Right kidney (tissue), 9 donors: ENCODE data around the gene PLSCR1.

ENCODE experiments used
- DNase-seq: peaks from one replicate; pipeline ENCODE4 v3.0.0-alpha.2; 2016
- long read RNA-seq, 8 donors: transcript quantifications; one replicate each; lab custom pipeline, GENCODE V29; 2026

The PLSCR1 gene
- long read RNA-seq, donor 1, transcript PLSCR1-201 (9 exons, 2,233 nt): major isoform, 14 of 40 reads
- long read RNA-seq, donor 1, partial matches to known transcripts: 21 of 40 reads
- long read RNA-seq, donor 1, other reads (novel, unspliced or antisense): 0 of 40 reads
- long read RNA-seq, donor 2, transcript PLSCR1-201 (9 exons, 2,233 nt): major isoform, 8 of 13 reads
- long read RNA-seq, donor 2, partial matches to known transcripts: 0 of 13 reads
- long read RNA-seq, donor 2, other reads (novel, unspliced or antisense): 0 of 13 reads
- long read RNA-seq, donor 3, transcript PLSCR1-201 (9 exons, 2,233 nt): major isoform, 5 of 12 reads
- long read RNA-seq, donor 3, partial matches to known transcripts: 6 of 12 reads
- long read RNA-seq, donor 3, other reads (novel, unspliced or antisense): 0 of 12 reads
- long read RNA-seq, donor 4, transcript PLSCR1-201 (9 exons, 2,233 nt): major isoform, 12 of 39 reads
- long read RNA-seq, donor 4, partial matches to known transcripts: 25 of 39 reads
- long read RNA-seq, donor 4, other reads (novel, unspliced or antisense): 0 of 39 reads
- long read RNA-seq, donor 5, transcript PLSCR1-201 (9 exons, 2,233 nt): major isoform, 8 of 31 reads
- long read RNA-seq, donor 5, partial matches to known transcripts: 15 of 31 reads
- long read RNA-seq, donor 5, other reads (novel, unspliced or antisense): 0 of 31 reads
- long read RNA-seq, donor 6, transcript PLSCR1-201 (9 exons, 2,233 nt): major isoform, 5 of 17 reads
- long read RNA-seq, donor 6, partial matches to known transcripts: 5 of 17 reads
- long read RNA-seq, donor 6, other reads (novel, unspliced or antisense): 0 of 17 reads
- long read RNA-seq, donor 7, transcript PLSCR1-201 (9 exons, 2,233 nt): major isoform, 10 of 40 reads
- long read RNA-seq, donor 7, partial matches to known transcripts: 28 of 40 reads
- long read RNA-seq, donor 7, other reads (novel, unspliced or antisense): 0 of 40 reads
- long read RNA-seq, donor 8, transcript PLSCR1-201 (9 exons, 2,233 nt): major isoform, 13 of 40 reads
- long read RNA-seq, donor 8, partial matches to known transcripts: 21 of 40 reads
- long read RNA-seq, donor 8, other reads (novel, unspliced or antisense): 0 of 40 reads

GRCh38 chr3:146544002-146544928 lies at the start of gene PLSCR1:
TSS of gene PLSCR1 (minus strand) at chr3:146544607. CDS start at chr3:146536552, 8,055 bp downstream.
- DNase-seq: peak; percentile 88

- no peak for DNase-seq
Measured at GRCh38 chr3:146593776-146594175, 49.4 kb upstream of the PLSCR1 start.

GRCh38 chr3:146590521-146590920 lies 46.1 kb upstream of the PLSCR1 start:
- no peak for DNase-seq

- DNase-seq: no peak
Measured at GRCh38 chr3:146589899-146590508, 45.6 kb upstream of the PLSCR1 start.

- DNase-seq: no peak
Measured at GRCh38 chr3:146585156-146585555, 40.7 kb upstream of the PLSCR1 start.

- no peak for DNase-seq
Measured at GRCh38 chr3:146581951-146582467, 37.6 kb upstream of the PLSCR1 start.

- no peak for DNase-seq
Measured at GRCh38 chr3:146581080-146581601, 36.7 kb upstream of the PLSCR1 start.

- DNase-seq: no peak
Measured at GRCh38 chr3:146577662-146578061, 33.3 kb upstream of the PLSCR1 start.

GRCh38 chr3:146575636-146576035 lies 31.2 kb upstream of the PLSCR1 start:
- no peak for DNase-seq

- no peak for DNase-seq
Measured at GRCh38 chr3:146574173-146574572, 29.8 kb upstream of the PLSCR1 start.

GRCh38 chr3:146569314-146569713 lies 24.9 kb upstream of the PLSCR1 start:
- DNase-seq: no peak

GRCh38 chr3:146566138-146566537 lies 21.7 kb upstream of the PLSCR1 start:
- DNase-seq: no peak

GRCh38 chr3:146561879-146562278 lies 17.5 kb upstream of the PLSCR1 start:
- no peak for DNase-seq

GRCh38 chr3:146561463-146561862 lies 17.1 kb upstream of the PLSCR1 start:
- DNase-seq: no peak

GRCh38 chr3:146560678-146561077 lies 16.3 kb upstream of the PLSCR1 start:
- DNase-seq: no peak

- DNase-seq: no peak
Measured at GRCh38 chr3:146559388-146559787, 15.0 kb upstream of the PLSCR1 start.

GRCh38 chr3:146558781-146559180 lies 14.4 kb upstream of the PLSCR1 start:
- no peak for DNase-seq

- no peak for DNase-seq
Measured at GRCh38 chr3:146557745-146558144, 13.3 kb upstream of the PLSCR1 start.

- no peak for DNase-seq
Measured at GRCh38 chr3:146555311-146555710, 10.9 kb upstream of the PLSCR1 start.

GRCh38 chr3:146554151-146554760 lies 9.8 kb upstream of the PLSCR1 start:
- no peak for DNase-seq
